ENCODE data around the gene BDH2.

DNA sequence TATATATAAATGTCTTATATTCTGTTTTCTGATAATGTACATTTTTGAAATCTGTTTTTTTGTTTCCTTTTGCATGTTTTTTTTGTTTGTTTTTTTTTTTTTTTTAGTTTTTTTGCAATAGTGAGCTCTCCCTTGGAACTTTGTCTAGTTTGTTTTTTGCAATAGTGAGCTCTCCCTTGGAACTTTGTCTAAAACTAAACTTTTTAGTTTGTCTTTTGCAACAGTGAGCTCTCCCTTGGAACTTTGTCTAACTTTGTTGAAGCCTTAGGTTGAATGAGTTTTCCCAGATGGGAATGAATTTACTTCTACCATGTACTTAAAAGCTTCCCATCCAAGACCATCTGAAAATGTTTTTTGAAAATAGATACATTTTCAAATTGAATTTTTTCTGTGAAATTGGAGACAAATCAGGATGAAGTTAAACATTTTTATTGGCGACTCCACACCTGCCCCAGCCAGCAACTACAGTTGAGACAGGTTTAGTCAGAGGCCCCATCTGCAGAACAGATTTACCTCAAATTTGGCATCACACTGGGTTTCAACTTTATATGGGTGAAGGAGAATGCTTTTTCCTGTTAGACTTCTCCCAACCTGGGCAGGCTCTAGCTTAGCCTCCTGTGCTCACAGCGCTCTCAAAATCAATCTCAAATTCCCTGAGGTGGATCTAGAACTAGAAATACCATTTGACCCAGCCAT is 39.0 kb downstream of the BDH2 start:
- TF ChIP-seq HDAC2 (IDR thresholded peaks at IDR 0.05) (no peak), RFX5 (IDR thresholded peaks at IDR 0.05) (no peak), ESRRA (IDR thresholded peaks at IDR 0.05; ENCODE audit: borderline replicate concordance, low read length) (no peak), EHMT2 (IDR thresholded peaks at IDR 0.05; ENCODE audit: low read depth) (no peak), POLR2A (IDR thresholded peaks at IDR 0.05; ENCODE audit: low read length) (no peak), SREBF2 (IDR thresholded peaks at IDR 0.05) (no peak), CHD4 (IDR thresholded peaks at IDR 0.05; ENCODE audit: borderline replicate concordance) (no peak), EP300 (IDR thresholded peaks at IDR 0.05) (no peak), RCOR1 (IDR thresholded peaks at IDR 0.05; ENCODE audit: low read depth, low read length) (no peak), MAFK (IDR thresholded peaks at IDR 0.05; ENCODE audit: partially characterized antibody) (no peak)
- TF ChIP-seq, protein P1, sequence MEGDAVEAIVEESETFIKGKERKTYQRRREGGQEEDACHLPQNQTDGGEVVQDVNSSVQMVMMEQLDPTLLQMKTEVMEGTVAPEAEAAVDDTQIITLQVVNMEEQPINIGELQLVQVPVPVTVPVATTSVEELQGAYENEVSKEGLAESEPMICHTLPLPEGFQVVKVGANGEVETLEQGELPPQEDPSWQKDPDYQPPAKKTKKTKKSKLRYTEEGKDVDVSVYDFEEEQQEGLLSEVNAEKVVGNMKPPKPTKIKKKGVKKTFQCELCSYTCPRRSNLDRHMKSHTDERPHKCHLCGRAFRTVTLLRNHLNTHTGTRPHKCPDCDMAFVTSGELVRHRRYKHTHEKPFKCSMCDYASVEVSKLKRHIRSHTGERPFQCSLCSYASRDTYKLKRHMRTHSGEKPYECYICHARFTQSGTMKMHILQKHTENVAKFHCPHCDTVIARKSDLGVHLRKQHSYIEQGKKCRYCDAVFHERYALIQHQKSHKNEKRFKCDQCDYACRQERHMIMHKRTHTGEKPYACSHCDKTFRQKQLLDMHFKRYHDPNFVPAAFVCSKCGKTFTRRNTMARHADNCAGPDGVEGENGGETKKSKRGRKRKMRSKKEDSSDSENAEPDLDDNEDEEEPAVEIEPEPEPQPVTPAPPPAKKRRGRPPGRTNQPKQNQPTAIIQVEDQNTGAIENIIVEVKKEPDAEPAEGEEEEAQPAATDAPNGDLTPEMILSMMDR (IDR thresholded peaks at IDR 0.05): no peak

Data from A549 (cell line).